ENCODE results near the gene MDM2. TPM values are rescaled to one million over a fixed set of nuclear protein-coding genes. Genes with fewer than 3 reads are reported as not detected.

MDM2 gene
- total and polyA plus RNA-seq, 3 donors from 2014 or later = 28.8 to 56.1 (median 40.6) TPM

DNA sequence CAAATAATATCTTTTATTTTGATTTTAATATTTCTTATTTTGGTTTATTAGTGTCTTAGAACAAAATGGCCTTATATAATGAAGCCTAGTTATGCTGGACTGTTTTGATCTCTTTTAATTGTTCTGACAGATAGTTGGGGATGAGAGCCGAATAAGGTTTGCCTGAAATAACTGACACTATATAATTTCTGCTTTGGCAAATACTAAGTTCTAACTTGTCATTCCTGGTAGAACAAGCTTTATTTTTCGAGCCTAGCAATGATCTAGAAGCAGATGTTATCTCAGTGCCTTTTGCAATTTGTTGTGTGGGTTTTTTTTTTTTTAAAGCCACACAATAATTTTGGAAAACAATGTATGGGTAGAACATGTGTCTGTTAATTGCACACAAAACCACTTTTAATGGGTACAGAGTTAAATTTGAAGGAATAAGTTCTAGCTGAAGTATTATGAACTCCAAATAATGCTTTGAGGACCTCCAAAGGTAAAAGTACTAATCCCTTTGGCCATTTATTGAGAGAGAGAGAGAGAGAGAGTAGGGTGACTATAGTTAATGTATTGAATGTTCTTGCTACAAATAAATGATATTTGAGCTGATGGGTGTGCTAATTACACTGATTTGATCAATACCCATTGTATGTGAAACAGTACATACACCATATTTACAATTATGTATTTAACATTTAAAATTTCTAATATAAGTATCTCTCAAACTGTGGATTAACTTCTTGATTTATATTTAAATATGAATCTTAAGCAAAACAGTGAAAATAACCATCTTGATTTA lies 35.0 kb downstream of the MDM2 start:
- Histone ChIP-seq H3K9me3 (no peaks in the 10 kb centered on the region), H3K27me3 (no peaks in the 10 kb centered on the region), H3K36me3 (ENCODE audit: low read depth, missing control alignments) (no peaks in the 10 kb centered on the region), H3K4me1 (no peaks in the 10 kb centered on the region), H3K27ac (no peak overlapping the region), H3K4me3 (no peak overlapping the region)
- TF ChIP-seq, protein P1, sequence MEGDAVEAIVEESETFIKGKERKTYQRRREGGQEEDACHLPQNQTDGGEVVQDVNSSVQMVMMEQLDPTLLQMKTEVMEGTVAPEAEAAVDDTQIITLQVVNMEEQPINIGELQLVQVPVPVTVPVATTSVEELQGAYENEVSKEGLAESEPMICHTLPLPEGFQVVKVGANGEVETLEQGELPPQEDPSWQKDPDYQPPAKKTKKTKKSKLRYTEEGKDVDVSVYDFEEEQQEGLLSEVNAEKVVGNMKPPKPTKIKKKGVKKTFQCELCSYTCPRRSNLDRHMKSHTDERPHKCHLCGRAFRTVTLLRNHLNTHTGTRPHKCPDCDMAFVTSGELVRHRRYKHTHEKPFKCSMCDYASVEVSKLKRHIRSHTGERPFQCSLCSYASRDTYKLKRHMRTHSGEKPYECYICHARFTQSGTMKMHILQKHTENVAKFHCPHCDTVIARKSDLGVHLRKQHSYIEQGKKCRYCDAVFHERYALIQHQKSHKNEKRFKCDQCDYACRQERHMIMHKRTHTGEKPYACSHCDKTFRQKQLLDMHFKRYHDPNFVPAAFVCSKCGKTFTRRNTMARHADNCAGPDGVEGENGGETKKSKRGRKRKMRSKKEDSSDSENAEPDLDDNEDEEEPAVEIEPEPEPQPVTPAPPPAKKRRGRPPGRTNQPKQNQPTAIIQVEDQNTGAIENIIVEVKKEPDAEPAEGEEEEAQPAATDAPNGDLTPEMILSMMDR (IDR thresholded peaks at IDR 0.05) = no peak
- no peak for TF ChIP-seq POLR2A (IDR thresholded peaks at IDR 0.05)
- WGBS, 2 donors = 67 to 78% methylated on average over 2 of the region's 2 CpGs
- no peak for DNase-seq
- intact Hi-C loops (cut with DNase I; ENCODE audit: low total_unique reads) = no loop called here

DNA sequence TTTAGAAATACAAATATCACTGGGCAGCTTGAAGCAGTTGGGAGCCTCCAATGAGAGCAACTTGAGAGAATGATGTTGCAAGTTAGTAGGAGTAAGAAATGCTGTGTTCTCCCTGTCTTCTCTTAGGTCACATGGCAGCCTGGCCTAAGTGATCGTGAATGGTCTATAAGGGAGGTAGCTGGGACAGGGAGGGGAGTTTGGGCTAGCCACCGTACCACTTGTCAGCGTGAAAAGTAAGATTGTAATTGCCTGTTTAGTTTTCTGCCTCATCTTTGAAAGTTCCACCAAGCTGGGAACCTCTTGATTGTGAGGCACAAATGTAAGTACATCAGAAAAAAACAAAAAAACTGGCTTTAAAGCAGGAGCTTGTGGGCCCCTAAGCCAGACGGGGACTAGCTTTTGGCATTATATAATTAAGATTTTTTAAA lies 36.4 kb downstream of the MDM2 start:
- Histone ChIP-seq H3K4me3 (no peak overlapping the region), H3K27ac (no peak overlapping the region), H3K27me3 (no peaks in the 10 kb centered on the region), H3K4me1 (no peaks in the 10 kb centered on the region), H3K36me3 (ENCODE audit: low read depth, missing control alignments) (no peaks in the 10 kb centered on the region), H3K9me3 (no peaks in the 10 kb centered on the region)
- TF ChIP-seq, protein P1 (IDR thresholded peaks at IDR 0.05) = no peak
- TF ChIP-seq POLR2A (IDR thresholded peaks at IDR 0.05) = no peak
- no peak for DNase-seq
- intact Hi-C loops (cut with DNase I; ENCODE audit: low total_unique reads) = no loop called here
- WGBS, 2 donors = 76 to 80% methylated on average over 4 of the region's 4 CpGs

DNA sequence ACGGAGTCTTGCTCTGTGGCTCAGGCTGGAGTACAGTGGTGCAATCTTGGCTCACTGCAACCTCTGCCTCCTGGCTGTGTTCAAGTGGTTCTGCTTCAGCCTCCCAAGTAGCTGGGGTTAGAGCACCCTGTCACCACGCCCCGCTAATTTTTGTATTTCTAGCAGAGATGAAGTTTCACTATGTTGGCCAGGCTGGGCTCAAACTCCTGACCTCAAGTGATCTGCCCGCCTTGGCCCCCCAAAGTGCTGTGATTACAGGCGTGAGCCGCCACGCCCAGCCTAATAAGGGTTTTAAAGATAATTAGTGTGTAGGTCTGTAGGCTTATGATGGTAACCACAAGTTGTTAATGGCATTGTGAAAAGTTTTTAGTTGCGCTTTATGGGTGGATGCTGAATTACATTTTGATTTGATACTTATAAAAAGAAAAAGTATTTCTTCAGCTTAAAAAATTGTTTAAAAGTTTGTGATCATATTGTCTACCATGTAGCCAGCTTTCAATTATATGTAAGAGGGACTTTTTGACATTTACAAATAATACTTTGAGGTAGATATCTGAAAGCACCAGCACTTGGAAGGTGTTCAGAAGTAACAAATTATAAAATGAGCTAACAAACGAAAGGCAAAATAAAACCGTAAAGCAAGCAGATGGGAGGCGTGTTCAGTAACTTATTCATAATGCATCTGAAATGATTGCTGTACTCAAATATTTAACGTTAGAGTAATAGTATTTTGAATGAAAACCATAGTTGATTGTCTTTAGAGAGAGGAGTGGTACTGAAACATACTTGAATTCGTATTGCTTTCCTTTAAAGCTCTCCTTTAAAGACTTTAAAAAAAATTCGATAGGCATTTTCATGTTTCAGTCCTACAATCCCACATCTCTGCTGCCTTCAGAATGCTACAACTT lies 37.1 kb downstream of the MDM2 start:
- 84 to 86% methylated on average over 14 of the region's 14 CpGs for WGBS, 2 donors
- intact Hi-C loops (cut with DNase I; ENCODE audit: low total_unique reads) = no loop called here
- no peak overlapping the region for H3K4me3 ChIP-seq
- no peak overlapping the region for H3K27ac ChIP-seq
- no peaks in the 10 kb centered on the region for H3K36me3 ChIP-seq (ENCODE audit: low read depth, missing control alignments)
- TF ChIP-seq POLR2A (IDR thresholded peaks at IDR 0.05) = no peak
- TF ChIP-seq, protein P1 (IDR thresholded peaks at IDR 0.05) = no peak
- no peak for DNase-seq
- no peaks in the 10 kb centered on the region for H3K4me1 ChIP-seq
- H3K27me3 ChIP-seq = no peaks in the 10 kb centered on the region
- no peaks in the 10 kb centered on the region for H3K9me3 ChIP-seq

DNA sequence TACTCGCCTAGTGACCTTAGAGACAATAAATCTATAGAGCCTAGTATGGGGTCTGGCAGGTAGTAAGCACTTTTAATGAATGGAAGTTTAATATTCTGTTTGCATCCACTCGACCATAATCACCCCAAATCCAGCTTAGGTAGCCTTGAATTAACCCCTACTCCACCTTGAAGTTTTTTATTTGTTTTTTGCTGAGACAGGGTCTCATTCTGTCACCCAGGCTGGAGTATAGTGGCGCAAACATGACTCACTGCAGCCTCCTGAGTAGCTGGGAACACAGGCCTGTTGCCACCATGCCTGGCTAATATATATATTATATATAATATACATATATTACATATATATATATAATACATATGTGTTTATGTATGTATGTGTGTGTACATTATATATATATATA lies 38.8 kb downstream of the MDM2 start:
- TF ChIP-seq POLR2A (IDR thresholded peaks at IDR 0.05) = no peak
- TF ChIP-seq, protein P1 (IDR thresholded peaks at IDR 0.05) = no peak
- no peaks in the 10 kb centered on the region for H3K27me3 ChIP-seq

More for the DNA sequence above, 38.8 kb downstream of the MDM2 start:
- no peaks in the 10 kb centered on the region for H3K4me1 ChIP-seq
- 69 to 74% methylated on average over 3 of the region's 3 CpGs for WGBS, 2 donors
- H3K4me3 ChIP-seq = no peak overlapping the region
- DNase-seq = no peak
- no peak overlapping the region for H3K27ac ChIP-seq
- intact Hi-C loops (cut with DNase I; ENCODE audit: low total_unique reads) = no loop called here
- H3K9me3 ChIP-seq = no peaks in the 10 kb centered on the region
- H3K36me3 ChIP-seq (ENCODE audit: low read depth, missing control alignments) = no peaks in the 10 kb centered on the region
